Panc1 (cell line): ENCODE results near the gene ABLIM2. TPM values are rescaled to one million over a fixed set of nuclear protein-coding genes. Genes with fewer than 3 reads are reported as not detected.

ENCODE experiments used
- ATAC-seq: fragments of 200-7000 bp; cut with Tn5 transposase; 2 replicates; pipeline ENCODE4 v1.9.1; 2020; ENCODE audit warnings: mild to moderate bottlenecking, moderate library complexity
- BruUV-seq: library from RNA; stranded (reverse); fragments of 400-500 nt; replicated peaks from 2 replicates; lab custom pipeline; 2021; lab: Mats Ljungman, UMichigan
- CTCF ChIA-PET: fragments of 300-600 bp; sonication (Branson Sonifier 250); formaldehyde crosslinking; loops from one replicate; lab custom pipeline; 2022; ENCODE audit warnings: antibody characterized with exemption; lab: Charles Lee
- POLR2A ChIA-PET: fragments of 300-600 bp; sonication (Branson Sonifier 250); formaldehyde crosslinking; loops from one replicate; lab custom pipeline; 2022; ENCODE audit warnings: antibody characterized with exemption; lab: Charles Lee
- DNase-seq: peaks from one replicate; pipeline ENCODE4 v3.0.0-alpha.2; 2010; ENCODE audit warnings: low read depth, low spot score
- H3K27ac ChIP-seq: 2 replicates; pipeline ENCODE4 v1.5.1; 2011; ENCODE audit warnings: mild to moderate bottlenecking, low read length, inconsistent platforms
- H3K27me3 ChIP-seq: fragments of 200-500 bp; sonication (Bioruptor generic); 2 replicates; pipeline ENCODE4 v1.6.0; 2014; ENCODE audit warnings: low read length, inconsistent platforms; ENCODE audit not compliant: control insufficient read depth, insufficient read depth
- H3K36me3 ChIP-seq: fragments of 200-500 bp; sonication (Bioruptor generic); 2 replicates; pipeline ENCODE4 v1.5.1; 2014; ENCODE audit warnings: inconsistent platforms, mild to moderate bottlenecking, low read length, moderate library complexity; ENCODE audit not compliant: control insufficient read depth, insufficient read depth
- H3K4me1 ChIP-seq: 2 replicates; pipeline ENCODE4 v1.5.1; 2011; ENCODE audit warnings: inconsistent platforms, mild to moderate bottlenecking, low read length, moderate library complexity; ENCODE audit not compliant: control insufficient read depth, insufficient read depth
- H3K4me3 ChIP-seq, 2 experiments: 2 replicates each; pipeline ENCODE4 v1.5.1; 2011 to 2012; ENCODE audit warnings: low read depth in 2 of 2, low read length in 2 of 2, mild to moderate bottlenecking in 2 of 2, inconsistent platforms in 1 of 2, moderate library complexity in 1 of 2
- H3K9me3 ChIP-seq: fragments of 200-500 bp; sonication (Bioruptor generic); 2 replicates; pipeline ENCODE4 v1.5.1; 2014; ENCODE audit warnings: low read depth, mild to moderate bottlenecking, inconsistent platforms, low read length, moderate library complexity; ENCODE audit not compliant: control insufficient read depth, insufficient read depth
- CTCF ChIP-seq: fragments of 450-650 bp; IDR thresholded peaks from 2 replicates; pipeline ENCODE4 v1.5.1; 2017; ENCODE audit warnings: mild to moderate bottlenecking
- POLR2AphosphoS5 ChIP-seq: IDR thresholded peaks from 2 replicates; pipeline ENCODE4 v1.6.1; 2012; ENCODE audit warnings: mild to moderate bottlenecking, low read depth, low read length, moderate library complexity
- SIN3A ChIP-seq: IDR thresholded peaks from 2 replicates; pipeline ENCODE4 v1.6.1; 2012; ENCODE audit warnings: low read depth, mild to moderate bottlenecking, low read length, moderate library complexity, borderline replicate concordance; ENCODE audit not compliant: insufficient read depth
- TCF7L2 ChIP-seq: IDR thresholded peaks from 2 replicates; pipeline ENCODE4 v1.6.1; 2011; ENCODE audit warnings: mild to moderate bottlenecking, low read depth, low read length, inconsistent platforms
- in situ Hi-C: cut with HindIII; loops from 2 replicates; pipeline ENCODE4 v1.10.0; 2016; ENCODE audit warnings: low sequenced_read_pairs, low pct_unique_long_range_greater_than_20kb
- intact Hi-C: fragments of 100-400 bp; cut with micrococcal nuclease; formaldehyde crosslinking; loops from one replicate; pipeline ENCODE4 v1.10.0; 2022; ENCODE audit not compliant: unreplicated experiment
- total RNA-seq: library from RNA; stranded (reverse); gene quantifications from one replicate; pipeline ENCODE4 v1.2.1, GENCODE V29; 2021; ENCODE audit not compliant: unreplicated experiment
- TF ChIP-seq, protein P1 (sequence below), 2 experiments: IDR thresholded peaks; 2 replicates each; pipeline ENCODE4 v1.6.1; 2011 to 2012; ENCODE audit warnings: low read depth in 2 of 2, control low read depth in 1 of 2, low read length in 1 of 2, mild to moderate bottlenecking in 1 of 2, moderate library complexity in 1 of 2; ENCODE audit not compliant: insufficient read depth in 1 of 2

The ABLIM2 gene
- total RNA-seq, 1 experiment from 2014 or later, result 0.64 TPM

GRCh38 chr4:8093587-8094274 is 64.9 kb downstream of the ABLIM2 start:
- no peaks in the 10 kb centered on the region for H3K36me3 ChIP-seq
- BruUV-seq, result no TSS peak
- in situ Hi-C loops (no loop called here), intact Hi-C loops (no loop called here)
- CTCF ChIA-PET, result no interaction called here
- peaks cover 12% of the 10 kb centered on the region; the same call in 1 of the 2 replicates for H3K9me3 ChIP-seq
- POLR2A ChIA-PET, result no interaction called here
- ATAC-seq, result no peak
- TF ChIP-seq SIN3A (no peak), POLR2AphosphoS5 (no peak), TCF7L2 (no peak), CTCF (no peak)
- TF ChIP-seq, protein P1, sequence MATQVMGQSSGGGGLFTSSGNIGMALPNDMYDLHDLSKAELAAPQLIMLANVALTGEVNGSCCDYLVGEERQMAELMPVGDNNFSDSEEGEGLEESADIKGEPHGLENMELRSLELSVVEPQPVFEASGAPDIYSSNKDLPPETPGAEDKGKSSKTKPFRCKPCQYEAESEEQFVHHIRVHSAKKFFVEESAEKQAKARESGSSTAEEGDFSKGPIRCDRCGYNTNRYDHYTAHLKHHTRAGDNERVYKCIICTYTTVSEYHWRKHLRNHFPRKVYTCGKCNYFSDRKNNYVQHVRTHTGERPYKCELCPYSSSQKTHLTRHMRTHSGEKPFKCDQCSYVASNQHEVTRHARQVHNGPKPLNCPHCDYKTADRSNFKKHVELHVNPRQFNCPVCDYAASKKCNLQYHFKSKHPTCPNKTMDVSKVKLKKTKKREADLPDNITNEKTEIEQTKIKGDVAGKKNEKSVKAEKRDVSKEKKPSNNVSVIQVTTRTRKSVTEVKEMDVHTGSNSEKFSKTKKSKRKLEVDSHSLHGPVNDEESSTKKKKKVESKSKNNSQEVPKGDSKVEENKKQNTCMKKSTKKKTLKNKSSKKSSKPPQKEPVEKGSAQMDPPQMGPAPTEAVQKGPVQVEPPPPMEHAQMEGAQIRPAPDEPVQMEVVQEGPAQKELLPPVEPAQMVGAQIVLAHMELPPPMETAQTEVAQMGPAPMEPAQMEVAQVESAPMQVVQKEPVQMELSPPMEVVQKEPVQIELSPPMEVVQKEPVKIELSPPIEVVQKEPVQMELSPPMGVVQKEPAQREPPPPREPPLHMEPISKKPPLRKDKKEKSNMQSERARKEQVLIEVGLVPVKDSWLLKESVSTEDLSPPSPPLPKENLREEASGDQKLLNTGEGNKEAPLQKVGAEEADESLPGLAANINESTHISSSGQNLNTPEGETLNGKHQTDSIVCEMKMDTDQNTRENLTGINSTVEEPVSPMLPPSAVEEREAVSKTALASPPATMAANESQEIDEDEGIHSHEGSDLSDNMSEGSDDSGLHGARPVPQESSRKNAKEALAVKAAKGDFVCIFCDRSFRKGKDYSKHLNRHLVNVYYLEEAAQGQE (IDR thresholded peaks at IDR 0.05; ENCODE audit: insufficient read depth in 1 of 2, low read depth in 2 of 2, low read length in 1 of 2), result no peak
- DNase-seq, result no peak
- no peak overlapping the region for H3K27ac ChIP-seq
- H3K4me3 ChIP-seq, result no peak overlapping the region
- no peaks in the 10 kb centered on the region for H3K27me3 ChIP-seq
- H3K4me1 ChIP-seq, result no peaks in the 10 kb centered on the region; the same call in 1 of the 2 replicates

DNA sequence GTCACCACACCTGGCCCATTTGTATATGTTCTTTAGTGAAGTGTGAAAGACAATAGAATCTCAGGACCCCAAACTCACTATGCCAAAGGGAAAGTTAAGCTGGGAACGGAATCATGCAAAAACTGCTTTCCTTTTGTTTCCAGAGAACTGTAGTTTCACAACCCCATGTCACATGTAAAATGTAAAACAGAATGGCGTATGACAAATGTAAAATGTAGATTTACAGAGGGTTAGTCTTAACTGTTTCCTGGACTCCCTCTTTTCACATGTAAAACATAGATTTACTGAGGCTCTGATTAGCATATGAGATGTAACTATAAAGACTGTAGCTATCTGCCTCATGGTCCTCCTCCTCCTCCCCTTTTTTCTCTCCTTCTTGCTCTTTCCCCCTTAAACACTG is 66.3 kb downstream of the ABLIM2 start:
- H3K27me3 ChIP-seq, result no peaks in the 10 kb centered on the region
- ChIA-PET CTCF (no interaction called here), POLR2A (no interaction called here)
- no peak for TF ChIP-seq POLR2AphosphoS5
- no peaks in the 10 kb centered on the region for H3K36me3 ChIP-seq
- no peak overlapping the region for H3K27ac ChIP-seq
- no peak for ATAC-seq
- no peaks in the 10 kb centered on the region; the same call in 1 of the 2 replicates for H3K4me1 ChIP-seq
- H3K4me3 ChIP-seq, result no peak overlapping the region
- in situ Hi-C loops, result no loop called here
- no TSS peak for BruUV-seq
- no peak for DNase-seq
- intact Hi-C loops, result no loop called here
- peaks cover 12% of the 10 kb centered on the region; the same call in 1 of the 2 replicates for H3K9me3 ChIP-seq

DNA sequence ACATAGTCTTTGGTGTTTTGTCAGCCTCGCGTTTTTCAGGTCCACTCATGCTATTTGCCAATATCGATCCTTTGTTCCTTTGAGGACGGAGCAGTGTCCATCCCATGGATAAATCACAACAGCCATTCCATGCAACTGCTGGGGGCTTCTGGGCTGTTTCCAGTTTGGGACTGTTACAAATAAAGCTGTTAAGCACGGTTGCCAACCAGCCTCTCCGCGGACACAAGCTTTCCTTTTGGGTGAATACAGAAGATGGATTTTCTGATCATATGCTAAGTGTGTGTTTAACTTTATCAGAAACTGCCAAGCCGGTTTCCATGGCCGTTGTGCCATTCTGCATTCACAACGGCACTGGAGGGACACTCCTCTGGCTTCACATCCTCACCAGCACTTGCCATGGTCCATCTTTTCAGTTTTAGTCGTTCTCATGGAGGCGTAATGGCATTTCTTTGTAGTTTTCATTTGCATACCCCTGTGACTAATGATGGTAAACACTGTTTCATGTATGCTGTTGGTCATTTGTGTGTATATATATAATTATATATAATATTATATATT is 67.8 kb downstream of the ABLIM2 start:
- in situ Hi-C loops (no loop called here), intact Hi-C loops (no loop called here)
- DNase-seq, result no peak
- Histone ChIP-seq H3K27ac (no peak overlapping the region), H3K27me3 (no peaks in the 10 kb centered on the region), H3K9me3 (peaks cover 12% of the 10 kb centered on the region; the same call in 1 of the 2 replicates), H3K4me1 (no peaks in the 10 kb centered on the region; the same call in 1 of the 2 replicates), H3K4me3 (no peak overlapping the region), H3K36me3 (no peaks in the 10 kb centered on the region)
- ChIA-PET POLR2A (no interaction called here), CTCF (no interaction called here)
- TF ChIP-seq, protein P1 (IDR thresholded peaks at IDR 0.05; ENCODE audit: insufficient read depth in 1 of 2, low read depth in 2 of 2, low read length in 1 of 2), result no peak
- TF ChIP-seq SIN3A, result no peak
- TF ChIP-seq CTCF, result no peak
- no peak for TF ChIP-seq TCF7L2
- TF ChIP-seq POLR2AphosphoS5, result no peak
- no TSS peak for BruUV-seq
- no peak for ATAC-seq
